Colonic mucosa (tissue), 4 donors: ENCODE data around the gene DTNB. TPM values are rescaled to one million over a fixed set of nuclear protein-coding genes. Genes with fewer than 3 reads are reported as not detected.

Source experiments
- DNase-seq: peaks from one replicate; pipeline ENCODE4 v3.0.0-alpha.2; 2020
- H3K27ac ChIP-seq: fragments of 200-600 bp; one replicate; pipeline ENCODE4 v1.8.0; 2021
- H3K27me3 ChIP-seq: fragments of 200-600 bp; one replicate; pipeline ENCODE4 v1.8.0; 2021
- H3K36me3 ChIP-seq: fragments of 200-600 bp; one replicate; pipeline ENCODE4 v1.8.0; 2021
- H3K4me1 ChIP-seq: fragments of 200-600 bp; one replicate; pipeline ENCODE4 v1.8.0; 2021; ENCODE audit warnings: mild to moderate bottlenecking
- H3K4me3 ChIP-seq: fragments of 200-600 bp; one replicate; pipeline ENCODE4 v1.8.0; 2021
- H3K9ac ChIP-seq, 2 donors: one replicate each; pipeline ENCODE4 v1.7.0; 2013; ENCODE audit warnings: control low read depth in 2 of 2, low read depth in 2 of 2, low read length in 2 of 2
- H3K9me3 ChIP-seq: fragments of 200-600 bp; one replicate; pipeline ENCODE4 v1.8.0; 2021
- intact Hi-C: fragments of 100-400 bp; cut with DNase I; formaldehyde crosslinking; loops from one replicate; pipeline ENCODE4 v1.14.1; 2022
- total RNA-seq, 2 donors: library from RNA; stranded (reverse); fragmentation: NEBNext Ultra II Directional in 1 of 2; extraction: Animal tissue kit (Norgen Biotek cat#: 25700) in 1 of 2; gene quantifications; one replicate each; pipeline ENCODE4 v1.2.1, GENCODE V29; 2021
- TF ChIP-seq, protein P1 (sequence below): fragments of 200-600 bp; IDR thresholded peaks from one replicate; pipeline ENCODE4 v1.8.0; 2022; ENCODE audit warnings: antibody characterized with exemption, mild to moderate bottlenecking
- donor health status: healthy.
- donor health status: DM: no; HTN: no; CAD: no.
- donor health status: DM: no; HTN: no; CAD: no.

Gene DTNB
- total RNA-seq, 2 donors from 2014 or later, result 5.2 to 9.3 TPM

DNA sequence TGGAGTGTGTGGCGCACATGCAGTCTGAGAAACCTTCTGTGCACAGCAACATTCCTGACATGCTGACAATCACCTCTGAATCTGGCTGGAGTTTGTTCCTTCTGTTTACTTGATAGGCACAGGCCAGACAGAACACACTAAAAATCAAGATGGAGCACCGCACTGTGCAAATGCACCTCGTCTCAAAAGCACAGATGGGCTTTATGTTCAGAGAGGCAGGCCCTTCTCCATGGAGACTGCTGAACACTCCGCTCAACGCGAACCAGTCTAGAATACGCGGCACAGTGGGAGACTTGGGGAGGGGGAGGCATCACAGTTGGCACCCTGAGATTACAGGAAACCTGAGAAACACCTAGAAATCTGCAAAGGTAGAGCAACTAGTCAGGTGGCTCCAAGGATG lies 273.2 kb downstream of the DTNB start:
- H3K9me3 ChIP-seq, result no peaks in the 10 kb centered on the region
- no peaks in the 10 kb centered on the region for H3K36me3 ChIP-seq
- no peaks in the 10 kb centered on the region for H3K27me3 ChIP-seq
- H3K27ac ChIP-seq, result no peak overlapping the region
- no peak overlapping the region for H3K4me3 ChIP-seq
- no peak for DNase-seq
- no peaks in the 10 kb centered on the region for H3K4me1 ChIP-seq
- TF ChIP-seq, protein P1, sequence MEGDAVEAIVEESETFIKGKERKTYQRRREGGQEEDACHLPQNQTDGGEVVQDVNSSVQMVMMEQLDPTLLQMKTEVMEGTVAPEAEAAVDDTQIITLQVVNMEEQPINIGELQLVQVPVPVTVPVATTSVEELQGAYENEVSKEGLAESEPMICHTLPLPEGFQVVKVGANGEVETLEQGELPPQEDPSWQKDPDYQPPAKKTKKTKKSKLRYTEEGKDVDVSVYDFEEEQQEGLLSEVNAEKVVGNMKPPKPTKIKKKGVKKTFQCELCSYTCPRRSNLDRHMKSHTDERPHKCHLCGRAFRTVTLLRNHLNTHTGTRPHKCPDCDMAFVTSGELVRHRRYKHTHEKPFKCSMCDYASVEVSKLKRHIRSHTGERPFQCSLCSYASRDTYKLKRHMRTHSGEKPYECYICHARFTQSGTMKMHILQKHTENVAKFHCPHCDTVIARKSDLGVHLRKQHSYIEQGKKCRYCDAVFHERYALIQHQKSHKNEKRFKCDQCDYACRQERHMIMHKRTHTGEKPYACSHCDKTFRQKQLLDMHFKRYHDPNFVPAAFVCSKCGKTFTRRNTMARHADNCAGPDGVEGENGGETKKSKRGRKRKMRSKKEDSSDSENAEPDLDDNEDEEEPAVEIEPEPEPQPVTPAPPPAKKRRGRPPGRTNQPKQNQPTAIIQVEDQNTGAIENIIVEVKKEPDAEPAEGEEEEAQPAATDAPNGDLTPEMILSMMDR, result no peak
- intact Hi-C loops, result no loop called here
- no peak overlapping the region for H3K9ac ChIP-seq

DNA sequence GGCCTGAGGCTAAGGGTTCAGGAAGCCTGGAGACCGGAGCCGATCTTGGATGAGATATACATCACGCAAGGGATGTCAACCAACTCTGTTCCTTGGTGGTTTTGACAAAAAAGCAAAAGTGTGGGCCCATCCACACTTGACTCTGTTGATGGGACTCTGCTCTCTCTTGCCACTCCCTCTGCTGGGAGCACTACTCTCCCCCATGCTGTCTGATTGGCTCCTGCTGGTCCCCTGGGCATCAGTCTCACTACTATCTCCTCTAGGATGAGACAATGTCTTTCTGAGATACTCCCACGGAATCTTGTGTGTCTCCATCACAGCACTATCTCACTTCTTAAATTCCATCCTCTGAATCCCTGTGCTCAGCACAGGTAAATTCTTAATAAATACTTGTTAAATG lies 274.8 kb downstream of the DTNB start:
- TF ChIP-seq, protein P1, result no peak
- Histone ChIP-seq H3K9me3 (no peaks in the 10 kb centered on the region), H3K36me3 (no peaks in the 10 kb centered on the region), H3K4me3 (no peak overlapping the region), H3K4me1 (no peaks in the 10 kb centered on the region), H3K9ac (no peak overlapping the region), H3K27me3 (no peaks in the 10 kb centered on the region), H3K27ac (no peak overlapping the region)
- DNase-seq, result no peak
- intact Hi-C loops, result no loop called here

- no peaks in the 10 kb centered on the region for H3K4me1 ChIP-seq
- no peak overlapping the region for H3K9ac ChIP-seq
- DNase-seq, result no peak
- H3K36me3 ChIP-seq, result no peaks in the 10 kb centered on the region
- H3K4me3 ChIP-seq, result no peak overlapping the region
- no peak overlapping the region for H3K27ac ChIP-seq
- H3K27me3 ChIP-seq, result no peaks in the 10 kb centered on the region
- H3K9me3 ChIP-seq, result no peaks in the 10 kb centered on the region
- TF ChIP-seq, protein P1, result no peak
- intact Hi-C loops, result no loop called here
These were observed 275.6 kb downstream of the DTNB start for GRCh38 chr2:25397777-25398176.

- Histone ChIP-seq H3K9ac (no peak overlapping the region), H3K4me1 (no peaks in the 10 kb centered on the region), H3K27me3 (no peaks in the 10 kb centered on the region), H3K4me3 (no peak overlapping the region), H3K36me3 (no peaks in the 10 kb centered on the region), H3K9me3 (no peaks in the 10 kb centered on the region), H3K27ac (no peak overlapping the region)
- TF ChIP-seq, protein P1, result no peak
- intact Hi-C loops, result no loop called here
- DNase-seq, result no peak
These were observed 284.2 kb downstream of the DTNB start for GRCh38 chr2:25389161-25389560.

GRCh38 chr2:25388491-25388890 lies 284.9 kb downstream of the DTNB start:
- TF ChIP-seq, protein P1, result no peak
- H3K9ac ChIP-seq, result no peak overlapping the region
- no peak overlapping the region for H3K4me3 ChIP-seq
- DNase-seq, result no peak
- no peak overlapping the region for H3K27ac ChIP-seq
- intact Hi-C loops, result no loop called here
- no peaks in the 10 kb centered on the region for H3K36me3 ChIP-seq
- no peaks in the 10 kb centered on the region for H3K27me3 ChIP-seq
- H3K4me1 ChIP-seq, result no peaks in the 10 kb centered on the region
- no peaks in the 10 kb centered on the region for H3K9me3 ChIP-seq
